Neural progenitor cell (in vitro differentiated cells): ENCODE measurements around the gene KCND1.

Experiments used
- EZH2phosphoT487 ChIP-seq: fragments of 200-600 bp; sonication (generic); IDR thresholded peaks from 2 replicates; pipeline ENCODE4 v1.6.1; 2017; ENCODE audit warnings: antibody characterized with exemption
- TF ChIP-seq, protein P1 (sequence below): fragments of 200-600 bp; sonication (generic); IDR thresholded peaks from 2 replicates; pipeline ENCODE4 v1.5.1; 2017; ENCODE audit warnings: antibody characterized with exemption, mild to moderate bottlenecking

- no peak for TF ChIP-seq EZH2phosphoT487
- TF ChIP-seq, protein P1, sequence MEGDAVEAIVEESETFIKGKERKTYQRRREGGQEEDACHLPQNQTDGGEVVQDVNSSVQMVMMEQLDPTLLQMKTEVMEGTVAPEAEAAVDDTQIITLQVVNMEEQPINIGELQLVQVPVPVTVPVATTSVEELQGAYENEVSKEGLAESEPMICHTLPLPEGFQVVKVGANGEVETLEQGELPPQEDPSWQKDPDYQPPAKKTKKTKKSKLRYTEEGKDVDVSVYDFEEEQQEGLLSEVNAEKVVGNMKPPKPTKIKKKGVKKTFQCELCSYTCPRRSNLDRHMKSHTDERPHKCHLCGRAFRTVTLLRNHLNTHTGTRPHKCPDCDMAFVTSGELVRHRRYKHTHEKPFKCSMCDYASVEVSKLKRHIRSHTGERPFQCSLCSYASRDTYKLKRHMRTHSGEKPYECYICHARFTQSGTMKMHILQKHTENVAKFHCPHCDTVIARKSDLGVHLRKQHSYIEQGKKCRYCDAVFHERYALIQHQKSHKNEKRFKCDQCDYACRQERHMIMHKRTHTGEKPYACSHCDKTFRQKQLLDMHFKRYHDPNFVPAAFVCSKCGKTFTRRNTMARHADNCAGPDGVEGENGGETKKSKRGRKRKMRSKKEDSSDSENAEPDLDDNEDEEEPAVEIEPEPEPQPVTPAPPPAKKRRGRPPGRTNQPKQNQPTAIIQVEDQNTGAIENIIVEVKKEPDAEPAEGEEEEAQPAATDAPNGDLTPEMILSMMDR = no peak
Observed at GRCh38 chrX:48914593-48915493, 56.8 kb downstream of the KCND1 start.
